SU-DHL-6 (cell line): Measurements from ENCODE around the gene C6orf15.
"Not testable (repeated sequence)": the region's sequence is repeated elsewhere in the genome, so short reads cannot be mapped to it uniquely, and the experiment has no call there.

Experiments used
- H2AFZ ChIP-seq: fragments of 200-600 bp; sonication (generic); 2 replicates; pipeline ENCODE4 v1.6.1; 2014; ENCODE audit warnings: low read depth, mild to moderate bottlenecking, moderate library complexity, mixed read lengths, antibody characterized with exemption, low read length; ENCODE audit not compliant: severe bottlenecking
- H3F3A ChIP-seq: fragments of 200-600 bp; shearing (Covaris generic); 2 replicates; pipeline ENCODE4 v1.6.0; 2016; ENCODE audit warnings: antibody characterized with exemption, mild to moderate bottlenecking; ENCODE audit not compliant: insufficient read depth
- H3K27ac ChIP-seq: fragments of 200-600 bp; sonication (generic); 2 replicates; pipeline ENCODE4 v1.5.1; 2016; ENCODE audit warnings: low read depth, mild to moderate bottlenecking, low read length, moderate library complexity, mixed read lengths
- H3K27me3 ChIP-seq: fragments of 200-600 bp; sonication (generic), shearing (Covaris generic); 2 replicates; pipeline ENCODE4 v1.6.0; 2014; ENCODE audit warnings: mild to moderate bottlenecking, low read length
- H3K36me3 ChIP-seq: fragments of 200-600 bp; sonication (generic); 2 replicates; pipeline ENCODE4 v1.6.1; 2014; ENCODE audit warnings: mild to moderate bottlenecking, low read length, mixed read lengths
- H3K4me2 ChIP-seq: fragments of 300-600, 200-600 bp; shearing (Covaris generic), sonication (generic); 2 replicates; pipeline ENCODE4 v1.6.0; 2014; ENCODE audit warnings: low read length, low read depth, mild to moderate bottlenecking; ENCODE audit not compliant: poor library complexity, severe bottlenecking
- H3K4me3 ChIP-seq: fragments of 200-600 bp; sonication (generic); 2 replicates; pipeline ENCODE4 v1.5.1; 2014; ENCODE audit warnings: antibody characterized with exemption, low read length, mild to moderate bottlenecking, mixed read lengths; ENCODE audit not compliant: insufficient read depth, poor library complexity, severe bottlenecking
- H3K79me2 ChIP-seq: fragments of 200-600 bp; sonication (generic); 2 replicates; pipeline ENCODE4 v1.6.1; 2014; ENCODE audit warnings: mild to moderate bottlenecking, low read length, moderate library complexity; ENCODE audit not compliant: insufficient read depth
- H3K9ac ChIP-seq: fragments of 200-600 bp; sonication (generic); 2 replicates; pipeline ENCODE4 v1.7.0; 2014; ENCODE audit warnings: mild to moderate bottlenecking, low read length
- H3K9me2 ChIP-seq: fragments of 200-600 bp; sonication (generic); replicated peaks from 2 replicates; pipeline ENCODE4 v1.6.1; 2014; ENCODE audit warnings: low read length; ENCODE audit not compliant: insufficient read depth
- H3K9me3 ChIP-seq: fragments of 200-600 bp; sonication (generic); 2 replicates; pipeline ENCODE4 v1.6.1; 2014; ENCODE audit warnings: low read length, mixed read lengths; ENCODE audit not compliant: insufficient read depth
- H4K20me1 ChIP-seq: fragments of 200-600 bp; sonication (generic); 2 replicates; pipeline ENCODE4 v1.6.1; 2014; ENCODE audit warnings: low read depth, mild to moderate bottlenecking, antibody characterized with exemption, low read length, moderate library complexity, mixed read lengths
- EZH2phosphoT487 ChIP-seq: fragments of 200-600 bp; sonication (generic), shearing (Covaris generic); conservative IDR thresholded peaks from 2 replicates; pipeline ENCODE4 v1.6.1; 2018; ENCODE audit warnings: mild to moderate bottlenecking, antibody characterized with exemption, low read length, moderate library complexity, mixed read lengths
- TF ChIP-seq, protein P1 (sequence below): fragments of 200-600 bp; sonication (generic); IDR thresholded peaks from one replicate; pipeline ENCODE4 v1.5.1; 2017; ENCODE audit warnings: antibody characterized with exemption, mild to moderate bottlenecking, low read length, moderate library complexity; ENCODE audit not compliant: insufficient read depth, poor library complexity, severe bottlenecking

The C6orf15 gene

DNA sequence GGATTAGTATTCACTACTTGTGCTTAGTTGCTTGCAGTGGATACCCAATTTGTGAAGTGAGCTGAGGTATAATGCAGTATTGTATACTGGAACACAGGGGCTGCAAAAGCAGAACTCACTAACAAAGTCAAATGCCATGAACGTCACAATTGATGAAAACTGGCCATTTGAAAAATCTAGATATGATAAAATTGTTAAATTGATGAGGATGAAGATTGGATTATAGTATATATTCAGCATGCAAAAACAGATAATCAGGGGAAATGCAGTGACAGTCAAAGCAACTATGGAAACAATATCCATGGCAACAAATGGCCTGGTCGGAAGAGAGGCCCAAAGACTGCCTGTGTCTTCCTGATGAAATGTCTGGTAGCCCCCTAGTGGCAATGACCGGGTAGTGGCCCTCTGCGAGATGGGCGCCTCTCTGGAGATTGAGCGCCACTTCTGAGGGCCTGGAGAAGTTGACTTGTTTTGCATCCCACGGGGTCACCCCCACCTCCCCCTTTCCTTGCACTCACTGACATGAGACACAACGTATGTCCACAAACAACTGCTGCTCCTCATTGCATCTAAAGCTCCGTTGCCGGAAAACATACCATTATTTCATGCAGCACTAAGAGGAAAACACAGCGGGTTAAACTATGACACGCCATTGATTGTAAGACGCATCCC lies 43.6 kb downstream of the C6orf15 start:
- TF ChIP-seq, protein P1, sequence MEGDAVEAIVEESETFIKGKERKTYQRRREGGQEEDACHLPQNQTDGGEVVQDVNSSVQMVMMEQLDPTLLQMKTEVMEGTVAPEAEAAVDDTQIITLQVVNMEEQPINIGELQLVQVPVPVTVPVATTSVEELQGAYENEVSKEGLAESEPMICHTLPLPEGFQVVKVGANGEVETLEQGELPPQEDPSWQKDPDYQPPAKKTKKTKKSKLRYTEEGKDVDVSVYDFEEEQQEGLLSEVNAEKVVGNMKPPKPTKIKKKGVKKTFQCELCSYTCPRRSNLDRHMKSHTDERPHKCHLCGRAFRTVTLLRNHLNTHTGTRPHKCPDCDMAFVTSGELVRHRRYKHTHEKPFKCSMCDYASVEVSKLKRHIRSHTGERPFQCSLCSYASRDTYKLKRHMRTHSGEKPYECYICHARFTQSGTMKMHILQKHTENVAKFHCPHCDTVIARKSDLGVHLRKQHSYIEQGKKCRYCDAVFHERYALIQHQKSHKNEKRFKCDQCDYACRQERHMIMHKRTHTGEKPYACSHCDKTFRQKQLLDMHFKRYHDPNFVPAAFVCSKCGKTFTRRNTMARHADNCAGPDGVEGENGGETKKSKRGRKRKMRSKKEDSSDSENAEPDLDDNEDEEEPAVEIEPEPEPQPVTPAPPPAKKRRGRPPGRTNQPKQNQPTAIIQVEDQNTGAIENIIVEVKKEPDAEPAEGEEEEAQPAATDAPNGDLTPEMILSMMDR, result peak; percentile 98
- TF ChIP-seq EZH2phosphoT487, result no peak
- no peak overlapping the region for H3K27ac ChIP-seq
- H3K9ac ChIP-seq, result no peak overlapping the region
- no peaks in the 10 kb centered on the region for H3K9me3 ChIP-seq
- no peaks in the 10 kb centered on the region for H3F3A ChIP-seq
- no peaks in the 10 kb centered on the region for H3K27me3 ChIP-seq
- H3K9me2 ChIP-seq, result no peaks in the 10 kb centered on the region
- H4K20me1 ChIP-seq, result no peaks in the 10 kb centered on the region
- H2AFZ ChIP-seq, result no peak overlapping the region
- H3K4me2 ChIP-seq, result no peak overlapping the region
- no peaks in the 10 kb centered on the region for H3K79me2 ChIP-seq
- H3K36me3 ChIP-seq, result no peaks in the 10 kb centered on the region
- H3K4me3 ChIP-seq, result no peak overlapping the region

DNA sequence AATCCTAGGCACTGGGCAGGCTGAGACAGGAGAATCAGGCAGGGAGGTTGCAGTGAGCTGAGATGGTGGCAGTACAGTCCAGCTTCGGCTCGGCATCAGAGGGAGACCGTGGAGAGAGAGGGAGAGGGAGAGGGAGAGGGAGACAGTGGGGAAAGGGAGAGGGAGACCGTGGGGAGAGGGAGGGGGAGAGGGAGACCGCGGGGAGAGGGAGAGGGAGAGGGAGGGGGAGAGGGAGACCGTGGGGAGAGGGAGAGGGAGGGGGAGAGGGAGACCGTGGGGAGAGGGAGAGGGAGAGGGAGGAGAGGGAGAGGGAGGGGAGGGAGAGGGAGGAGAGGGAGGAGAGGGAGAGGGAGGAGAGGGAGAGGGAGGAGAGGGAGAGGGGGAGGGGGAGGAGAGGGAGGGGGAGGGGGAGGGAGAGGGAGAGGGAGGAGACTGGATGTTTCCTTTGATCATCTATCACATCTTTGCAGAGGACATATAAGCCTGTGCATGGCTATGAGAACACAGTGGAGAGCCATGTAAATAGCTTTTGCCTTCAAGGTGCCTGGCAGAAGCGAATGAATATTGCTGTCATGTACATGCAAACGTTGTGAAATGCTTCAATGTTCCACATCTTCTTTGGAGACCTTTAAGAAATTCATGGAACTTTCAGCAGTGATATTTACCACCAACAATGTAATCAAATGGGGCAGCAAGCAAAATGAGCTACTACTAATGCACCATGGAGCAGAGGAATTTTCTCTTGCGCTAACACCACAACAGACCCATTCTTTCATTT lies 44.3 kb downstream of the C6orf15 start:
- not testable (repeated sequence) for H2AFZ ChIP-seq, H3K4me2 ChIP-seq, H3K79me2 ChIP-seq, H3K4me3 ChIP-seq, H3F3A ChIP-seq, H3K9me3 ChIP-seq, H4K20me1 ChIP-seq, H3K36me3 ChIP-seq, H3K27me3 ChIP-seq, H3K27ac ChIP-seq, H3K9ac ChIP-seq, H3K9me2 ChIP-seq

- not testable (repeated sequence) for H3K79me2 ChIP-seq, H3K4me3 ChIP-seq, H3F3A ChIP-seq, H3K36me3 ChIP-seq, H2AFZ ChIP-seq, H3K9ac ChIP-seq, H3K27me3 ChIP-seq, H3K9me3 ChIP-seq, H4K20me1 ChIP-seq, H3K9me2 ChIP-seq, H3K27ac ChIP-seq, H3K4me2 ChIP-seq
Measured at GRCh38 chr6:31067028-31067427, 45.3 kb downstream of the C6orf15 start.

DNA sequence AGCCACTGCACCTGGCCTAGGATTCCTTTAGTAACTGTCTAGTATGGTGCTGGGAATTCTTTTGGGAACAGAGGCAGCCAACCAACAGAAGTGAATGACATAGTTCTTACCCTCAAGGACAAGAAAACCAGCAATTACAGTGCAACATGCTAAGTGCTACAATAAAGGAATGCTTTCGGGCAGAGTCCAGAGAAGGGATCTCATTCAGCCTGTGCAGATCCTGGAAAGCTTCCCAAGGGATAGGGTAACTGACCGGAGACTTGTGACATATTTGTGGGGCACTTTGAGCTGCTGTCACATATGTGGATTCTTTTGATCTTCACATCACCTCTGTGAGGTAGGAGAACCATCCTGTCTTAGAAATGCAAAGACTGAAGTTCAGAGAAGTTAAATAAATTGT lies 46.8 kb downstream of the C6orf15 start:
- no peak for TF ChIP-seq EZH2phosphoT487
- TF ChIP-seq, protein P1, result no peak
- Histone ChIP-seq H3K4me2 (no peak overlapping the region), H3K9me3 (no peaks in the 10 kb centered on the region), H4K20me1 (no peaks in the 10 kb centered on the region), H3K9me2 (no peaks in the 10 kb centered on the region), H3K79me2 (no peaks in the 10 kb centered on the region), H3K27ac (no peak overlapping the region), H3K27me3 (0 out of 2 replicates have a peak, but pooled peaks cover 4% of the 10 kb centered on the region), H3F3A (no peaks in the 10 kb centered on the region), H3K4me3 (no peak overlapping the region), H3K36me3 (no peaks in the 10 kb centered on the region), H2AFZ (no peak overlapping the region), H3K9ac (no peak overlapping the region)
